Activated naive CD4-positive, alpha-beta T cell treated with anti-CD3 and anti-CD28 coated beads, Interleukin-2, amount 50 U/mL, for 72 hours (primary cell): Measurements from ENCODE around the gene TBC1D1. TPM values are rescaled to one million over a fixed set of nuclear protein-coding genes. Genes with fewer than 3 reads are reported as not detected.

Source experiments
- ATAC-seq, 2 donors: fragments of 150-1000 bp; cut with Tn5 transposase; 2 replicates each; pipeline ENCODE4 v1.10.0; 2021; ENCODE audit warnings: mild to moderate bottlenecking in 2 of 2, moderate library complexity in 2 of 2
- DNase-seq, 2 donors: peaks; one replicate each; pipeline ENCODE4 v3.0.0; 2021 to 2022; ENCODE audit warnings: low spot score in 2 of 2
- H3K27ac Mint-ChIP-seq, 2 donors: one replicate each; pipeline ENCODE4 v1.8.0; 2022; ENCODE audit warnings: mild to moderate bottlenecking in 2 of 2, mixed read lengths in 2 of 2
- H3K36me3 Mint-ChIP-seq, 2 donors: one replicate each; pipeline ENCODE4 v1.8.0; 2022; ENCODE audit warnings: mixed read lengths in 2 of 2
- H3K9me3 Mint-ChIP-seq, 2 donors: one replicate each; pipeline ENCODE4 v1.8.0; 2022; ENCODE audit warnings: mixed read lengths in 2 of 2
- total RNA-seq, 2 donors: library from RNA; stranded (reverse); gene quantifications; one replicate each; pipeline ENCODE4 v1.2.3, GENCODE V29; 2022

Gene TBC1D1
- total RNA-seq, 2 donors from 2014 or later = 47.1 to 68.6 TPM

- Mint-ChIP-seq H3K27ac (peak overlapping the region in 1 of 2 donors; percentile 14), H3K36me3 (peaks cover 24 to 31% of the 10 kb centered on the region in 2 donors), H3K9me3 (peaks cover 18 to 32% of the 10 kb centered on the region in 2 donors)
- DNase-seq = no peak
- ATAC-seq = no peak
Observed at GRCh38 chr4:38166082-38166481, 275.2 kb downstream of the TBC1D1 start.

- peaks cover 24 to 31% of the 10 kb centered on the region in 2 donors for H3K36me3 Mint-ChIP-seq
- no peak for ATAC-seq
Observed at GRCh38 chr4:38166768-38167167, 275.9 kb downstream of the TBC1D1 start.

GRCh38 chr4:38167973-38168372 lies 277.1 kb downstream of the TBC1D1 start:
- ATAC-seq = no peak
- peaks cover 18 to 36% of the 10 kb centered on the region in 2 donors for H3K9me3 Mint-ChIP-seq
- DNase-seq = no peak
- H3K27ac Mint-ChIP-seq = no peak overlapping the region
- H3K36me3 Mint-ChIP-seq = peaks cover 24 to 31% of the 10 kb centered on the region in 2 donors

More at GRCh38 chr4:38166768-38167167, 275.9 kb downstream of the TBC1D1 start:
- DNase-seq = no peak
- peaks cover 18 to 32% of the 10 kb centered on the region in 2 donors for H3K9me3 Mint-ChIP-seq
- H3K27ac Mint-ChIP-seq = peak overlapping the region in 1 of 2 donors; percentile 14

GRCh38 chr4:38169524-38169923 lies 278.6 kb downstream of the TBC1D1 start:
- ATAC-seq (no peak), DNase-seq (no peak)
- peaks cover 13 to 30% of the 10 kb centered on the region in 2 donors for H3K9me3 Mint-ChIP-seq
- H3K36me3 Mint-ChIP-seq = peaks cover 18 to 24% of the 10 kb centered on the region in 2 donors
- no peak overlapping the region for H3K27ac Mint-ChIP-seq

GRCh38 chr4:38170338-38171169 lies 279.7 kb downstream of the TBC1D1 start:
- ATAC-seq = no peak
- Mint-ChIP-seq H3K9me3 (peaks cover 8 to 24% of the 10 kb centered on the region in 2 donors), H3K36me3 (peaks cover 13 to 16% of the 10 kb centered on the region in 2 donors), H3K27ac (no peak overlapping the region)
- no peak for DNase-seq

- peaks cover 0 to 9% of the 10 kb centered on the region in 2 donors for H3K9me3 Mint-ChIP-seq
- no peak overlapping the region for H3K27ac Mint-ChIP-seq
- no peak for DNase-seq
- H3K36me3 Mint-ChIP-seq = peaks cover 0 to under 1% of the 10 kb centered on the region in 2 donors
- ATAC-seq = no peak
Observed at GRCh38 chr4:38172078-38172477, 281.2 kb downstream of the TBC1D1 start.

GRCh38 chr4:38173935-38174518 lies 283.1 kb downstream of the TBC1D1 start:
- H3K9me3 Mint-ChIP-seq = peaks cover 0 to 5% of the 10 kb centered on the region in 2 donors
- H3K27ac Mint-ChIP-seq = no peak overlapping the region
- DNase-seq (no peak), ATAC-seq (peak in 1 of 2 donors; percentile 26)
- H3K36me3 Mint-ChIP-seq = no peaks in the 10 kb centered on the region

GRCh38 chr4:38174801-38175200 lies 283.9 kb downstream of the TBC1D1 start:
- Mint-ChIP-seq H3K36me3 (no peaks in the 10 kb centered on the region), H3K9me3 (peaks cover 0 to 5% of the 10 kb centered on the region in 2 donors), H3K27ac (no peak overlapping the region)
- DNase-seq (no peak), ATAC-seq (no peak)

GRCh38 chr4:38176165-38176564 lies 285.3 kb downstream of the TBC1D1 start:
- Mint-ChIP-seq H3K9me3 (peaks cover 0 to 5% of the 10 kb centered on the region in 2 donors), H3K27ac (no peak overlapping the region), H3K36me3 (no peaks in the 10 kb centered on the region)
- DNase-seq = no peak
- no peak for ATAC-seq

GRCh38 chr4:38177035-38177546 lies 286.2 kb downstream of the TBC1D1 start:
- Mint-ChIP-seq H3K9me3 (peaks cover 0 to 5% of the 10 kb centered on the region in 2 donors), H3K27ac (peak overlapping the region; percentile 68 to 73), H3K36me3 (no peaks in the 10 kb centered on the region)
- DNase-seq (peak; percentile 43 to 66), ATAC-seq (peak; percentile 70 to 72)

- no peak for DNase-seq
- H3K27ac Mint-ChIP-seq = peak overlapping the region; percentile 68 to 73
Observed at GRCh38 chr4:38177641-38178391, 286.9 kb downstream of the TBC1D1 start.

GRCh38 chr4:38178392-38178995 lies 287.6 kb downstream of the TBC1D1 start:
- DNase-seq (no peak), ATAC-seq (no peak)
- H3K9me3 Mint-ChIP-seq = no peaks in the 10 kb centered on the region
- H3K27ac Mint-ChIP-seq = no peak overlapping the region
- H3K36me3 Mint-ChIP-seq = no peaks in the 10 kb centered on the region

More at GRCh38 chr4:38177641-38178391, 286.9 kb downstream of the TBC1D1 start:
- peak; percentile 46 to 59 for ATAC-seq
- Mint-ChIP-seq H3K9me3 (peaks cover 0 to 2% of the 10 kb centered on the region in 2 donors), H3K36me3 (no peaks in the 10 kb centered on the region)

GRCh38 chr4:38179690-38180377 lies 288.9 kb downstream of the TBC1D1 start:
- Mint-ChIP-seq H3K36me3 (no peaks in the 10 kb centered on the region), H3K27ac (no peak overlapping the region), H3K9me3 (no peaks in the 10 kb centered on the region)
- peak; percentile 62 to 74 for DNase-seq
- peak; percentile 58 to 59 for ATAC-seq

- H3K36me3 Mint-ChIP-seq = no peaks in the 10 kb centered on the region
- DNase-seq = no peak
- H3K27ac Mint-ChIP-seq = peak overlapping the region in 1 of 2 donors; percentile 29
- no peak for ATAC-seq
- no peaks in the 10 kb centered on the region for H3K9me3 Mint-ChIP-seq
Observed at GRCh38 chr4:38180456-38180855, 289.6 kb downstream of the TBC1D1 start.

GRCh38 chr4:38181286-38181685 lies 290.4 kb downstream of the TBC1D1 start:
- H3K36me3 Mint-ChIP-seq = no peaks in the 10 kb centered on the region
- no peaks in the 10 kb centered on the region for H3K9me3 Mint-ChIP-seq
- DNase-seq = no peak

More at GRCh38 chr4:38181286-38181685, 290.4 kb downstream of the TBC1D1 start:
- no peak for ATAC-seq
- no peak overlapping the region for H3K27ac Mint-ChIP-seq
